HG02938 (cell line): ENCODE results near the gene SYT1.
"Not testable (repeated sequence)": the region's sequence is repeated elsewhere in the genome, so short reads cannot be mapped to it uniquely, and the experiment has no call there.

ENCODE experiments used
- ATAC-seq: cut with Tn5 transposase; IDR thresholded peaks from one replicate; pipeline ENCODE4 v1.9.1; 2021; ENCODE audit warnings: mild to moderate bottlenecking, moderate library complexity; ENCODE audit not compliant: unreplicated experiment

The SYT1 gene

GRCh38 chr12:79422060-79422812 is 557.7 kb downstream of the SYT1 start:
- ATAC-seq, result no peak

DNA sequence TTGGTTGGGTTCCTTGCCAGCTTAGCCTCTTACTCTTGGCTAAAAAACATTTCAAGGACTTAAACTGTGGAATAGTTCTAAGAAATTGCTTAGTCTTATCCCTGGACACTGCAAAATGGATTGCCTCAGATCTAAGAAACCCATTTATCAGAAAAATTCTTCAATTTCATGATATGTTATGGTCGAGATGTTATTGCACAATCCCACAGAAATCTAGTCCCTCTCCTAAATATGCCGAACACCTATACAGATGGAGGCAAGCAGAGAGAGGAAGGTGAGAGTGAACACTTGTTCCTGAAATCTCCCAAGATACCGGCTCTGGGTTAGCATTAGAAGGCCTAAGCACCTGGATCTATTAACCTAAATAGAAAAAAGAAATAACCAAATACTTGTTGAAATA is 559.0 kb downstream of the SYT1 start:
- ATAC-seq, result no peak

- ATAC-seq, result no peak
Observed at GRCh38 chr12:79424109-79424721, 559.6 kb downstream of the SYT1 start.

GRCh38 chr12:79426121-79426520 is 561.5 kb downstream of the SYT1 start:
- no peak for ATAC-seq

DNA sequence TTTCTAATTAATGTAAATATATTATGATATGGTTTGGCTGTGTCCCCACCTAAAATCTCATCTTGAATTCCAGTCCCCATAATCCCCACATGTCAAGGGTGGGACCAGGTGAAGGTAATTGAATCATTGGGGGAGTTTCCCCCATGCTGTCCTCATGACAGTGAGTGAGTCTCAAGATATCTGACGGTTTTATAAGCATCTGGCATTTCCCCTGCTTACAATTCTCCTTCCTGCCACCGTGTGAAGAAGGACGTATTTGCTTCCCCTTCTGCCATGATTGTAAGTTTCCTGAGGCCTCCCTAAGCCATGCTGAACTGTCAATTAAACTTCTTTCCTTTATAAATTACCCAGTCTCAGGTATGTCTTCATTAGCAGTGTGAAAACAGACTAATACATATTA is 562.2 kb downstream of the SYT1 start:
- not testable (repeated sequence) for ATAC-seq

DNA sequence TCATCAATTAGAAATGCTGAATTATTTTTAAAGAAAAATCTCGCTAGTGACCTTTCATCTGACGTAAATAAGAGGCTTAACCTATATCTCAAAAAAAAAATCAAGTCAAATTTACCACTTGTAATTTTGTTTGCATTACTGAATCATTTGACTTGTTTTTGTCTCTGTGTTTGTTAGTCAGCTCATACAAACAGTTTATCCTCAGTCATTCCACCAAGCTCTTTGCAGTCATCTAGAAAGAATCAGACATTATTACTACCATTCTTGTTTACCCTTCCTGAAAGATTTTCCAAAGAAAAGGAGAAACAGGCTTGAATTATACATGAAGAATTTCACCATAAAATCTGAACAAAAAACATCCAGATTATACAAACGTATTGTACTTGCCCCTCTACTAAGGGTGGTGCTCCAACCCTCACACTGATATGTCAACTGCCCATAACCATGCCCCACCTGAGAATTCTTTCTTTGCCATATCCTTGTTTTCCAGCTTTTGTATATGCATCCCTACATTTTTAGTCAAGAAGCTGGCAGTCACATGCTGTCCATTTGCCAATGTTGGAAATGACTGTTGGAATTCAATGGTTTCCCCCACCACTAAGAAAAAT is 569.0 kb downstream of the SYT1 start:
- no peak for ATAC-seq

DNA sequence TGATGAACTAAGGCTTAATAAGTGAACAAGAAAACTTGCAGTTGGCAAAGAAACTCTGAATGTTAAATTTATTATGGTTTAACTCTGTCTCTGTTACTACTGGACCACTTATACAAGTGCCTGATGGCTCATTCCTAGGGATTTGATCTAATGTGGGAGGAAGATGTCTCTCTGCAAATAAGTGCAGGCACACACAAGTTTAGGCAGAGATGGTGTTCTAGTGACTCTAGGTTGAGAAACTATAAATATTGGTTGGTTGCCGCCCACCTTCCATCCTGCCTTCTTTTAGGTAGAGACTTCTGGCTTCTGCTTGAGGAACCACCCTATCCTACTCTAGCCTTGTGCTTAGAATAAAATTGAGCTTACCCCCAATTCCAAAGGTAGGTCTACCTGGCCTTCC is 570.0 kb downstream of the SYT1 start:
- ATAC-seq, result no peak

DNA sequence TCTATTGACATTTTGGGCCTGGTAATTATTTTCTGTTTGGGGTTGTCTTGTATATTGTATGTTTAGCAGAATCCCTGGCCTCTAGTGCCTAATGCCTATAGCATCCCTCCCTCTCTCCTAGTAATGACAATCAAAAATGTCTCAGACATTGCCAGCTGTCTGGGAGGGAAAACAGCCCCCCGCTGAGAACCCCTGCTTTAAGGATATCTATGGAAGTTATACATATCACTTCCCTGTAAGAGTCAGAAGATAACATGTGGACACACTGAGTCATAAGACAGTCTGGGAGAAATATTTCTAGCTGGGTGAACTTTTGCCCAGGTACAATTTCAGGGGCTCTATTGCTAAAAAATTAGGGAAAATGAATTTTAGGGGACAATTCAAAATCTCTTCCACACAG is 571.2 kb downstream of the SYT1 start:
- no peak for ATAC-seq

DNA sequence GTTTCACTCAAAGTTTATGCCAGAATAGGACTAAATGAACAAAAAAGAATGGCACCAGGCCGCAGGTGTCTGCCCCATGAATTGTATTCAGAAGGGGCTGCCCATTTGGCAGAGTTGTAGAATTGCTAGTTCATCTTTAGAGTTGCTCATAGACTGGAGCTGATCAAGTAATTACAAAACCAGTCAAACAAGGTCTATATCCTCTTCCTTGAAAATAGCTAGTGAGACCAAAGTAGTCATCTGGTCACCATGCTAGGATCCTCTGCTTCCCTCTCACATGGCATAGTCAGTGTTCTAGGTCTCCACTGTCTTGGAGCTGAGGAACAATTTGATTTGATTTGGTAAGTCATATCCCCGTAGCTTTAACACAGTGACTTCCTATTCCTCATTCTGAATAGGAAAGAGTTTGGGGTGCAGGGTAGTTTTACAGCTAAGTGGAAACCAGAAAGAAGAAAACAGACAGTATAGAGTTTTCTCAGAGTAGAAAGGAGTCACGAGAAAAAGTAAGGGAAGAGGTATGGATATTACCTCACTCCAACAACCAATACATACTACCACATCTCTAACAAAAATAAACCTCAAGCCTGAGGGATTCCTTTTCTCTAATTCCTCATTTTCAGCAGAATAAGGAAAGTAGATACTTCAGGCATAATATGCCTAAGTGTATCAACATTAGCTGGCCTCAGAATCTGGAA is 574.1 kb downstream of the SYT1 start:
- ATAC-seq, result no peak

GRCh38 chr12:79439175-79439825 is 574.7 kb downstream of the SYT1 start:
- no peak for ATAC-seq

GRCh38 chr12:79441534-79441933 is 577.0 kb downstream of the SYT1 start:
- no peak for ATAC-seq

DNA sequence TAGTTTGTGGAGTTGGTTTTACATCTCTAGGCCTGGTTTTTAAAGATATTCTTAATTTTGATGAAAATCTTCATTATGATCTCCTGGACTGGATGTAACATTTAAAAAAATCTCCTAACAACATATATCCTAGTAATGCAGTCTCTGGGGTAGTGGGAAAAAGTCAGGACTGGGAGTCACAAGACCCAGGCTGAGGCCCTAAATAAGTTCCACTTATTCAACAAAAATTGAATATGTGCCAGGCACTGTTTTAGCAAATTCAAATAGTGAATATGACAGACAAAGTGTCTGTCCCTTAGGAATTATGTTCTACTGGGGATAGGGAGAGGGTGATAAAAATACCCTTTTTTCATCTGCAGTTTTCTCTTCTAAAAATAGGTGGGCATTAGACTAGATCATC is 577.8 kb downstream of the SYT1 start:
- no peak for ATAC-seq

DNA sequence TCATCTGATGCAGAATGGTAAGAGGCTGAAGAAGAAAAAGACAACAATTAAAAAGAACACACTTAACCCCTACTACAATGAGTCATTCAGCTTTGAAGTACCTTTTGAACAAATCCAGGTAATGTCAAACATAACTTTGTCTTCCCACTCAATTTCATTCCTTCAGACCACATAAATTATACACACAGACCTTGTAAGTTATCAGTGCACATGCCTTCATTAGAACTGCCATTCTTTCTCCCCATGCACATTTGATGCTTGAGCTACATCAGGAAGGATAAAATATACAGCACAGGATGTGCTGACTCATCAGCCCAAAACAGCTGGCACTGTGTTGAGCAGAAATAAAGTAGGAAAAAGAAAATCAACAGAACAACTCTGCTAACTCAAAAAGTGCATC is 579.5 kb downstream of the SYT1 start:
- ATAC-seq, result no peak

DNA sequence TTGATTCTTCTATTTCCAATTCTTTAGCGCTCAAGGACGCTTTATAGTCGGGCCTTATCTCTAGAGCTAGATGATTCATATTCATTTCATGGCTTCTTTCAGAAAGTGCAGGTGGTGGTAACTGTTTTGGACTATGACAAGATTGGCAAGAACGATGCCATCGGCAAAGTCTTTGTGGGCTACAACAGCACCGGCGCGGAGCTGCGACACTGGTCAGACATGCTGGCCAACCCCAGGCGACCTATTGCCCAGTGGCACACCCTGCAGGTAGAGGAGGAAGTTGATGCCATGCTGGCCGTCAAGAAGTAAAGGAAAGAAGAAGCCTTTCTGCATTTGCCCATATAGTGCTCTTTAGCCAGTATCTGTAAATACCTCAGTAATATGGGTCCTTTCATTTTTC is 584.2 kb downstream of the SYT1 start:
- no peak for ATAC-seq

DNA sequence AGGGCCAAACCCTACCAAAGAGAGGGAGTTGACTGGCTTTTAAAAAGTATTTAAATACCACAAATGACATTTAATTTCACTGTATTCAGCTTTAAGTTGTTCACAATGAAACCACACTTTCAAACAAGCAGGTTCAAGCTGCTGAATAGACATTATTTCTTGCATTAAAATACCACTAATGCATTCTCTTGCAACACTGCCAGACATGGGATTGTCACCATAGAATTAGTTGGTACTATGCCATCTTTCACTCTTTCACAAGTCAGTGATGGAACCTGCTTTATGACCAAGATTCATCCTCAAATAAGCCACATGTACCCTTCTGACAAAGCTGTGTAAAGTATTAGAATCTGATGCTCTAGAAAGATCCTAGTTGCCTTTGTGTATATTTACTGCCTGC is 586.8 kb downstream of the SYT1 start:
- ATAC-seq, result no peak

GRCh38 chr12:79451978-79452377 is 587.4 kb downstream of the SYT1 start:
- no peak for ATAC-seq

GRCh38 chr12:79452906-79453305 is 588.3 kb downstream of the SYT1 start:
- ATAC-seq, result no peak

DNA sequence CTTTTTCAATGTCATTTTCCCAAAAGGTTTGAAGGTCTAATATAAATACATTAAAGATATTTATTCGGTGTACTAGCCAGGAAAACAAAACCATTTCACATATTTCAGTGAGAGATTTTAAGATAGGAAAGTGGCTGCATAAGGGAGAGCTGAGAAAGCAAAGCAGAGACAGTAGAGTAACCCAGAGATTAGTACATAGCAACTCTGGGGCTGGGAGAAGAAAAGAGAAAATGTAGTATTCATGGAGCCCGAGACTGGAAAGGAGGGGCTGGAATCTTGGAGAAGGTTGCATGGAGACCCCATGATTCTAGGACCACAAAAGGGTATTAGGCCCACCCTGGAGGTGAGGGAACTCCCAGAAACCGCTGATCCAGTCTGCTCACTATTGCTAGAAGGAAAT is 589.2 kb downstream of the SYT1 start:
- ATAC-seq, result no peak

- ATAC-seq, result no peak
Observed at GRCh38 chr12:79454338-79454843, 589.8 kb downstream of the SYT1 start.

DNA sequence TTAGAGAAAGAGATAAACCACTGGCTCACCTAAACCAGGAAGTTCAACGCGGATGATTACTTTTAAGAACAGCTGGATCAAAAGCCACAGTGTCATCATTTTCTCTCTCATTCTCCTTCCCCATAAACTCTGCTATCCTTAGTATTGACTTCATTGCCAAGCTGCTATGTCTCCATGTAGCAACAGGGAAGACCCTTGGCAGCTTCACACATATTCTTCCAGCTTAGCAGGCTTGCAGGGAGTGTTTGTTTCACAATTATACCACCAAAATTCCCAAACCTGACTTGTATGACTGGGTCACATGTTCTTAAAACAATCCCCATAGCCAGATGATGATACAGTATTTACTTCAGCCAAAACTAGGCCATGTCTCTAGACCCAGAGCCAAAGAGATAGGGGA is 590.7 kb downstream of the SYT1 start:
- no peak for ATAC-seq

DNA sequence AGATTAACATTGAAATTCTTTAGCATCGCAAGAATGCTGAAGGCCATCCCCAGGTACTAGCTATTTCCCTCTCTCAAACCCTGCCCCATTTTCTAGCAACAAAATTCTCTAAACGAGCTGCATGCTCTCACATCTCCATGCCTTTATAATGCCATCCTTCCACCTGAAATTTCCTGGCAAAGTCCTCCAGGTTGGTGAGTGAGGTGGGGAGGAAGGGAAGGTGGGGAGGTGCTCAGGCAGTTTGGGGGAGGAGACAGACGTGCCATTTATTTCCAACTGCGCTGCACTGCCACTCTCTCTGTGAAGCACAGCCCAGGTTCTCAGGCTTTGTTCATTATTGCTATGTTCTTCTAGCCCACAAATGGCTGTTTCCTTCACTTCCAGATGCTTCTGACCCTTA is 617.7 kb downstream of the SYT1 start:
- no peak for ATAC-seq
